AG04450 (cell line): ENCODE results near the gene PPIL1. TPM values are rescaled to one million over a fixed set of nuclear protein-coding genes. Genes with fewer than 3 reads are reported as not detected.

Experiments used
- CTCF ChIA-PET: fragments of 300-600, 350-600 bp; formaldehyde crosslinking; extraction: SDS; loops from one replicate; lab custom pipeline; 2022; ENCODE audit warnings: antibody characterized with exemption, inconsistent platforms; lab: Charles Lee
- POLR2A ChIA-PET: fragments of 350-600 bp; formaldehyde crosslinking; extraction: SDS; loops from one replicate; lab custom pipeline; 2021; ENCODE audit warnings: antibody characterized with exemption, inconsistent platforms; lab: Yijun Ruan, JAX
- DNase-seq: peaks from one replicate; pipeline ENCODE4 v3.0.0-alpha.2; 2011; ENCODE audit warnings: low read depth, low spot score
- H3K27ac ChIP-seq: one replicate; pipeline ENCODE4 v1.5.1; 2012; ENCODE audit warnings: low read depth, low read length, control low read depth
- H3K27me3 ChIP-seq: one replicate; pipeline ENCODE4 v1.6.0; 2012; ENCODE audit warnings: low read length; ENCODE audit not compliant: control insufficient read depth, insufficient read depth
- H3K4me3 ChIP-seq: 2 replicates; pipeline ENCODE4 v1.5.1; 2011; ENCODE audit warnings: mild to moderate bottlenecking, low read depth, low read length, control low read depth
- H3K9me3 ChIP-seq: 2 replicates; pipeline ENCODE4 v1.5.1; 2012; ENCODE audit warnings: low read length; ENCODE audit not compliant: control insufficient read depth, insufficient read depth
- polyA plus RNA-seq: library from polyadenylated mRNA; depleted of rRNA; stranded (reverse); fragments of >200 nt; gene quantifications from 2 replicates; pipeline ENCODE4 v1.2.3, GENCODE V29; 2011
- TF ChIP-seq, protein P1 (sequence below): IDR thresholded peaks from 2 replicates; pipeline ENCODE4 v1.5.1; 2011; ENCODE audit warnings: low read depth, low read length, control low read depth, inconsistent platforms

Gene PPIL1
- polyA plus RNA-seq, 1 experiment = 40.7 TPM

DNA sequence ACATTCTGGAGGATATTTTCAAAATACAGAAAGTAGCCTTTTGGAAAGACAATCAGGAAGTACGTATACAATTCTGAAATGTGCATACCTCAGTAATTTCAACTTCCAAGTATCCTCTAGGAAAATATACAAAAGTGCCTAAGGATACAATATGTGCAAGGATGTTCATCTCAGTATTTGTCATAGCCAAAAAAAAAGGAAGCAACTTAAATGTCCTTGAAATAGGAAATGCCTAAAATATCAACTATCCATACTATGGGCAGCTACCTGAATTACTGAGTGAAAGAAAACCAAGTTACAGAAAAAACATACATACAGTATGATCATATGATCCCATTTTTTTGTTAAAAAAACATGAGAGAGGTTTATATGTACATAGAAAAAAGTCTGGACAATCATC is 1.5 kb downstream of the PPIL1 start:
- no peak for DNase-seq
- CTCF ChIA-PET = interaction anchor here (1.1 to 6.2 kb wide), 8 partner anchors 12 to 144 kb away, joined by 3 to 74 read pairs (median 10); partner anchors contain the start of gene C6orf89
- Histone ChIP-seq H3K9me3 (no peaks in the 10 kb centered on the region; the same call in 1 of the 2 replicates), H3K4me3 (no peak overlapping the region), H3K27ac (no peak overlapping the region), H3K27me3 (no peaks in the 10 kb centered on the region)
- TF ChIP-seq, protein P1, sequence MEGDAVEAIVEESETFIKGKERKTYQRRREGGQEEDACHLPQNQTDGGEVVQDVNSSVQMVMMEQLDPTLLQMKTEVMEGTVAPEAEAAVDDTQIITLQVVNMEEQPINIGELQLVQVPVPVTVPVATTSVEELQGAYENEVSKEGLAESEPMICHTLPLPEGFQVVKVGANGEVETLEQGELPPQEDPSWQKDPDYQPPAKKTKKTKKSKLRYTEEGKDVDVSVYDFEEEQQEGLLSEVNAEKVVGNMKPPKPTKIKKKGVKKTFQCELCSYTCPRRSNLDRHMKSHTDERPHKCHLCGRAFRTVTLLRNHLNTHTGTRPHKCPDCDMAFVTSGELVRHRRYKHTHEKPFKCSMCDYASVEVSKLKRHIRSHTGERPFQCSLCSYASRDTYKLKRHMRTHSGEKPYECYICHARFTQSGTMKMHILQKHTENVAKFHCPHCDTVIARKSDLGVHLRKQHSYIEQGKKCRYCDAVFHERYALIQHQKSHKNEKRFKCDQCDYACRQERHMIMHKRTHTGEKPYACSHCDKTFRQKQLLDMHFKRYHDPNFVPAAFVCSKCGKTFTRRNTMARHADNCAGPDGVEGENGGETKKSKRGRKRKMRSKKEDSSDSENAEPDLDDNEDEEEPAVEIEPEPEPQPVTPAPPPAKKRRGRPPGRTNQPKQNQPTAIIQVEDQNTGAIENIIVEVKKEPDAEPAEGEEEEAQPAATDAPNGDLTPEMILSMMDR = no peak
- POLR2A ChIA-PET = no interaction called here

DNA sequence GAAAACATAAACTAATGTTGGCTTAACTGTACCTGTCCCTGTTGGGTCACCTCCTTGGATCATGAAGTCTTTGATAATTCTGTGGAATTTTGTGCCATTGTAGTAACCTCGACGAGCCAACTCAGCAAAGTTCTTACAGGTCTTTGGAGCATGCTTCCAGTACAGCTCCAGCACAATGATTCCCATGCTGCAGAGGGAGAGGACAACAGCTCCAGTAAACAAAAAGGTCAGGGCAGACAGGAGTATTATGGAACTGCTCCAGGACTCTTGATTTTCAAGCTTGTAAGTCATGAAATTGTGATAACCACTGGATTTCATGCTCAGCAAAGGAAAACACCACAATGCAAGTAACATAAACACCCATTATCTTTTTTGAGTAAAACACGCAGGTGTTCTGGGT is 2.9 kb downstream of the PPIL1 start:
- CTCF ChIA-PET = interaction anchor here (0.6 to 6.2 kb wide), 5 partner anchors 11 to 146 kb away, joined by 3 to 74 read pairs (median 10); partner anchors contain the start of gene C6orf89

DNA sequence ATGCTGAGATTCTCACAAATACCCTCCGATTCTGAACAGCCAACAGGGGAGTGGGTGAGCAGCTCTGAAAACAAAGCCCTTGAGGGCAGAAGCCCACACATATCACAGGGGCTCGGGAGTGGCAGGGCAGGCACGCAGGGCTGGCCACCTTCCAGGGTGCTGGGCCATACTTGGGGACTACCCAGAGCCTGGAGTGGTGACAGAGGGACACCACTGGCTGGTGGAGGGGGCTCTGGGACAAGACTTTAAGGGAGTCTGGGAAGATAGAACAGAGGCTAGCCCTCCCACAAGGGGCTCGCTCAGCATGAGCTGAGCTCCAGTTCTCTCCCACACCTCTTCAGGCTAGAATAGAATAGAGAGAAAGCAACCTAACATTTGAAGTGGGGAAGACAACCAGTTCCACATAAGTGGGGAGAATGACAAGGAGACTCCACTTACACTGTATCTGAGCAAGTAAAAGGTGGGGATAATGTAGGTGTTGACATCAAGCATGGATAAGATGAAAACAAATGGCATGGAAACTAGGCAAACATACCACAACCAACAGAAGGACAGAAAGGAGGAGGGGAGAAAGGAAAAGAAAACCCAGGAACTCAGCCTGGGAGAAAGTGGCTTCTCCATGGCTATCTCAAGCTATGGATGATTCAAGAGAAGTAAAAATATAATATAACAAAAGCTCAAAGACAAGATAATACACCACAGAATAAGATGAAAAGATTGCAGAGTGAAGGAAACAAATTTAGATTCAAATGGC is 7.0 kb downstream of the PPIL1 start:
- TF ChIP-seq, protein P1 = no peak
- H3K9me3 ChIP-seq = no peaks in the 10 kb centered on the region
- CTCF ChIA-PET = interaction anchor here (0.7 to 1.6 kb wide), 4 partner anchors 17 to 150 kb away, joined by 3 to 5 read pairs (median 3); no protein-coding TSS in a partner anchor

More for the DNA sequence above, 2.9 kb downstream of the PPIL1 start:
- no peak overlapping the region for H3K4me3 ChIP-seq
- DNase-seq = no peak
- no peaks in the 10 kb centered on the region; the same call in 1 of the 2 replicates for H3K9me3 ChIP-seq
- TF ChIP-seq, protein P1 = no peak
- no peaks in the 10 kb centered on the region for H3K27me3 ChIP-seq
- no peak overlapping the region for H3K27ac ChIP-seq
- POLR2A ChIA-PET = no interaction called here

DNA sequence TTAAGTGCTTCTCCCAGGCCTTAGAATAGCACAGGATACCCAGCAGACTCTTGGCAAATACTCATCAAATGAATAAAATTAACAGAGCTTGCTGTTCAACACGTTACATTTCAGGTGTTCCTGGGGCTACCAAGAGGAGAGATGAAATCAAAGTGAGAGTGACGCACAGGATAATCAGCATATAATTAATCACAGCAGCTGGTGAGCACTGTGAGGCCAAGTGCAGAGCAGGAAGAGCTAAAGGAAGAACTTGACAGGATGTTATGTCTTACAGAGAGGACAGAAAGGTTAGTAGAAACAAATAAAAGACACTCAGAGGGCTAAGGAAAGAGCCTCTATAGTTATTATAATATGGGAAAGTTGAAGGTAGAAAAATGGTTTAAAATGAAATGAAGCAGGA is 8.8 kb downstream of the PPIL1 start:
- TF ChIP-seq, protein P1 = no peak
- DNase-seq = no peak
- POLR2A ChIA-PET = no interaction called here
- H3K4me3 ChIP-seq = no peak overlapping the region
- no peaks in the 10 kb centered on the region for H3K9me3 ChIP-seq
- H3K27ac ChIP-seq = no peak overlapping the region
- CTCF ChIA-PET = interaction anchor here (1.6 to 4.0 kb wide), 3 partner anchors 14 to 100 kb away, joined by 3 to 17 read pairs (median 8); no protein-coding TSS in a partner anchor
- no peaks in the 10 kb centered on the region for H3K27me3 ChIP-seq

More for the DNA sequence above, 7.0 kb downstream of the PPIL1 start:
- Histone ChIP-seq H3K4me3 (no peak overlapping the region), H3K27me3 (no peaks in the 10 kb centered on the region), H3K27ac (no peak overlapping the region)
- POLR2A ChIA-PET = no interaction called here
- DNase-seq = no peak
